Bronchial epithelial cell (primary cell): ENCODE data around the gene IFT80. TPM values are rescaled to one million over a fixed set of nuclear protein-coding genes. Genes with fewer than 3 reads are reported as not detected.

Experiments
- DNase-seq: peaks from one replicate; pipeline ENCODE4 v3.0.0-alpha.2; 2010; ENCODE audit warnings: low read depth
- FAIRE-seq: peaks from 2 replicates; lab custom pipeline; 2011; peaks lifted over from hg19 to GRCh38; lab: Jason Lieb, UNC
- H3K27me3 ChIP-seq: 2 replicates; pipeline ENCODE4 v1.5.1; 2011; ENCODE audit warnings: low read length; ENCODE audit not compliant: control insufficient read depth, insufficient read depth
- H3K36me3 ChIP-seq: 2 replicates; pipeline ENCODE4 v1.5.1; 2011; ENCODE audit warnings: low read length; ENCODE audit not compliant: control insufficient read depth, insufficient read depth
- H3K4me3 ChIP-seq: 2 replicates; pipeline ENCODE4 v1.5.1; 2011; ENCODE audit warnings: mild to moderate bottlenecking, low read depth, low read length, control low read depth
- total RNA-seq: library from RNA; depleted of rRNA; stranded (reverse); fragments of >200 nt; gene quantifications from 2 replicates; pipeline ENCODE4 v1.2.1, GENCODE V29; 2014
- TF ChIP-seq, protein P1 (sequence below): IDR thresholded peaks from 2 replicates; pipeline ENCODE4 v1.5.1; 2011; ENCODE audit warnings: mild to moderate bottlenecking, moderate library complexity, low read length, control low read depth, inconsistent platforms; ENCODE audit not compliant: insufficient read depth, severe bottlenecking

The IFT80 gene
- total RNA-seq, 1 donor from 2014 or later: 16.8 TPM

DNA sequence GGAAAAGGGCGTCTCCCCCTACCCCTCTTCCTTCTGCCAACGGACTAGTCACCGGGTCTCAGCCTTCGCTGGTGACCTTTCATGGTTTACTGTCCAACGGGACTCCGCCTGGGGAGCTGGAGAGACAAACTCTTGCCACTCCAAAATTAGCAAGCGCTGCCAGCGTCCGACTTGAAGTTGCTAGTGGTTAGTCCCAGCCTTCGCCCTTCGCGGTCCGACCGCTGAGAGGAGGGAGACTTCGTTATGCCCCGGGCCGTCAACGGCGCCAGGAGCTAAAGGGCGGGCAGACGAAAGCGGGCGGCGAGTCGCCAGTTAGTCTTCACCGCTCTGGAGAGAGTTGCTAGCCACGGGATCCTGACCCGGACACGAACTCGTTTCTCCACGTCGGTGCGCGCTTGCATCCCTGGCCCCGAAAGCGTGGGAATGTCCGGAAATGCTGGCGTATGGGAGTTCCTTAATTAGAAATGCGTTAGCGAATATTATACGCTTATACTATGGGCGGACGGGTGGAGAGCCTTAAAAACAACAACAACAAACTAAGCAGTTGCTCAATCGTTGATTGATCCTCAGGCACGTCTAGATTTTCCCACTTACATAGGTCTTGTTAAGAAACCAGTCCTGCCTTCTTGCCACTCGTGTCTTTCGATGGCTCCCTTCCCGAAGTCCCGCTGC lies 1.1 kb upstream of the IFT80 start:
- FAIRE-seq: no peak
- TF ChIP-seq, protein P1, sequence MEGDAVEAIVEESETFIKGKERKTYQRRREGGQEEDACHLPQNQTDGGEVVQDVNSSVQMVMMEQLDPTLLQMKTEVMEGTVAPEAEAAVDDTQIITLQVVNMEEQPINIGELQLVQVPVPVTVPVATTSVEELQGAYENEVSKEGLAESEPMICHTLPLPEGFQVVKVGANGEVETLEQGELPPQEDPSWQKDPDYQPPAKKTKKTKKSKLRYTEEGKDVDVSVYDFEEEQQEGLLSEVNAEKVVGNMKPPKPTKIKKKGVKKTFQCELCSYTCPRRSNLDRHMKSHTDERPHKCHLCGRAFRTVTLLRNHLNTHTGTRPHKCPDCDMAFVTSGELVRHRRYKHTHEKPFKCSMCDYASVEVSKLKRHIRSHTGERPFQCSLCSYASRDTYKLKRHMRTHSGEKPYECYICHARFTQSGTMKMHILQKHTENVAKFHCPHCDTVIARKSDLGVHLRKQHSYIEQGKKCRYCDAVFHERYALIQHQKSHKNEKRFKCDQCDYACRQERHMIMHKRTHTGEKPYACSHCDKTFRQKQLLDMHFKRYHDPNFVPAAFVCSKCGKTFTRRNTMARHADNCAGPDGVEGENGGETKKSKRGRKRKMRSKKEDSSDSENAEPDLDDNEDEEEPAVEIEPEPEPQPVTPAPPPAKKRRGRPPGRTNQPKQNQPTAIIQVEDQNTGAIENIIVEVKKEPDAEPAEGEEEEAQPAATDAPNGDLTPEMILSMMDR: no peak
- H3K4me3 ChIP-seq: peak overlapping the region; percentile 56
- H3K27me3 ChIP-seq: no peaks in the 10 kb centered on the region
- no peaks in the 10 kb centered on the region for H3K36me3 ChIP-seq
- DNase-seq: peak; percentile 51

DNA sequence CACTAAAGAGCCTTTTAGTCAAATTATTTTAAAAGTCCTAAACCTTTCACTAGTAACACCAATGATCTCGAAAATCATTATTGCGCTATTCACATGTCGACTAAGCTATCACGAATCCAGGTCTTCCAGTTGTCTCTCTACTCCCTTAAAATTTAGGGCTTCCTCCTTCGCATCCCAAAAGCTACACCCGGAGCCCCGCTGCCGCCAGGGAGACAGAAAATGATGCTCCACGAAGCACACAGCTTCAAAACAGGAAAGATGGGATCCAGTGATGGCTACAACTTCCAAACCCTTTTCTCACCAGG lies 253 bp downstream of the IFT80 start:
- Histone ChIP-seq H3K36me3 (no peaks in the 10 kb centered on the region), H3K4me3 (peak overlapping the region; percentile 56), H3K27me3 (no peaks in the 10 kb centered on the region)
- no peak for FAIRE-seq
- TF ChIP-seq, protein P1: no peak
- no peak for DNase-seq

DNA sequence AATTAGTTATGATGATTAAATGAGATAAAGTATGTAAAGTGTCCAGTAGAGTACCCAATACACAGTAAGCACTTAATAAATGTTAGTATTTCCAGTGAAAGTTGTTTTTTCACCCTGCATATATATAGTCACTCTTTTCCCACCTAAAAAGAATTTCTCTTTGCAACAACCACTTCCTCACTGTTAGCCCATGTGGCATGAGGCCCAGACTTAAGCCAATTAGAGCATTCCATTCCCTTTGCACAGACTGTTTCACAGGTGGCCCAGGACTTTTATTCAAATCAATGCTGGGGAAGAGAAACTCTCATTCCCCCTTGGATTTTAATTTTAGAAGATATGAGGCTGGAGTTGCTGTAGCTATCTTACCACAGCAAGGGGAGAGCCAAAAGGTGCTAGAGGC lies 3.7 kb downstream of the IFT80 start:
- FAIRE-seq (no peak), DNase-seq (no peak)
- Histone ChIP-seq H3K4me3 (no peak overlapping the region), H3K27me3 (no peaks in the 10 kb centered on the region), H3K36me3 (no peaks in the 10 kb centered on the region)
- TF ChIP-seq, protein P1: no peak

DNA sequence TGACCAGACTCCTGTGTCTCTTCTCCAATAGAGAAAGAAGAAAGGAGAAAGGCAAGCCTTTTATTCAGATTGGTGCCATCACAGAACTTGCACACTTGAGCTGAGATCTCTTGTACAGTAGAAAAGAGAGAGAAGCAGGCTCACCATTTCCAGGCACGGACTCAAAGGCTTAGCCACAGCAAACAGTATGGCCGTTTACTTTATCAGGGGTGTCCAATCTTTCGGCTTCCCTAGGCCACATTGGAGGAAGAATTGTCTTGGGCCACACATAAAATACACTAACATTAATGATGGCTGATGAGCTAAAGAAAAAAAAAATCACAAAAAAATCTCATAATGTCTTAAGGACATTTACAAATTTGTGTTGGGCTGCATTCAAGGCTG lies 5.0 kb downstream of the IFT80 start:
- H3K4me3 ChIP-seq: no peak overlapping the region
- H3K27me3 ChIP-seq: no peaks in the 10 kb centered on the region
- DNase-seq (no peak), FAIRE-seq (no peak)
- H3K36me3 ChIP-seq: no peaks in the 10 kb centered on the region
- TF ChIP-seq, protein P1: no peak

DNA sequence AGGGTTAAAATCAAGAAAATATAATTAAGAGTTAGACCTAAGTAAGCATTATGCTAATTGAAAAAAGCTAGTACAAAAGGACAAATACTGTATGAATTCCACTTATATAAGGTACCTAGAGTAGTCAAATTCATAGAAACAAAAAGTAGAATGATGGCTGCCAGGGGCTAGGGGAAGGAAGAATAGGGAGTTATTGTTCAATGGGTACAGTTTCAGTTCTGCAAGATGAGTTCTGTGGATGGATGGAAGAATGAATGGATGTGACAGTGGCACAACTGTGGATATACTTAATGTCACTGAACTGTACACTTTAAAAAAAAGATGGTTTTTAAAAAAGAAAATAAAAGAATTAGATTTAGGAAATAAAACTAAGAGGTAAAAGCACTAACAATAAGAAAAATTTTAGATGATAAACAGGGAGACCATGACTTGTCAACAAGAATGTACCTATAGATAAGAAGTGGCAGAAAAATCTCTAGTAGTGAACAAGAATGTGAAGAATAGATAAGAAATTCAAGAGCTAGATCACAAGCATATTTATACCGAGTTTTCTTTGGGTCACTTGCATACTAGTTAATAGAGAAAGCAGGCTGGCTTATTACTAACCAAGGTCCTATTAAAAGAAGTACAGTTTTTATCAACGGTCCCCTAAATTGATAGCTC lies 5.5 kb downstream of the IFT80 start:
- no peaks in the 10 kb centered on the region for H3K36me3 ChIP-seq
- FAIRE-seq (no peak), DNase-seq (no peak)
- no peak overlapping the region for H3K4me3 ChIP-seq
- H3K27me3 ChIP-seq: no peaks in the 10 kb centered on the region
- TF ChIP-seq, protein P1: no peak
